NCI-H774 (cell line): ENCODE measurements around the gene NET1.
"Not testable (repeated sequence)": the region's sequence is repeated elsewhere in the genome, so short reads cannot be mapped to it uniquely, and the experiment has no call there.

Source experiments
- DNase-seq: peaks from one replicate; lab custom pipeline; 2025; lab: John Stamatoyannopoulos, UW

The NET1 gene, protein sequence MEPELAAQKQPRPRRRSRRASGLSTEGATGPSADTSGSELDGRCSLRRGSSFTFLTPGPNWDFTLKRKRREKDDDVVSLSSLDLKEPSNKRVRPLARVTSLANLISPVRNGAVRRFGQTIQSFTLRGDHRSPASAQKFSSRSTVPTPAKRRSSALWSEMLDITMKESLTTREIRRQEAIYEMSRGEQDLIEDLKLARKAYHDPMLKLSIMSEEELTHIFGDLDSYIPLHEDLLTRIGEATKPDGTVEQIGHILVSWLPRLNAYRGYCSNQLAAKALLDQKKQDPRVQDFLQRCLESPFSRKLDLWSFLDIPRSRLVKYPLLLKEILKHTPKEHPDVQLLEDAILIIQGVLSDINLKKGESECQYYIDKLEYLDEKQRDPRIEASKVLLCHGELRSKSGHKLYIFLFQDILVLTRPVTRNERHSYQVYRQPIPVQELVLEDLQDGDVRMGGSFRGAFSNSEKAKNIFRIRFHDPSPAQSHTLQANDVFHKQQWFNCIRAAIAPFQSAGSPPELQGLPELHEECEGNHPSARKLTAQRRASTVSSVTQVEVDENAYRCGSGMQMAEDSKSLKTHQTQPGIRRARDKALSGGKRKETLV

GRCh38 chr10:5412277-5412941 lies at the start of gene NET1:
NET1 (plus strand) TSS chr10:5412557; CDS start chr10:5412693, 136 bp downstream.
- DNase-seq, result peak; percentile 84

- no peak for DNase-seq
These were observed 49.5 kb upstream of the NET1 start for GRCh38 chr10:5362873-5363272.

GRCh38 chr10:5364374-5364773 lies 48.0 kb upstream of the NET1 start:
- no peak for DNase-seq

DNA sequence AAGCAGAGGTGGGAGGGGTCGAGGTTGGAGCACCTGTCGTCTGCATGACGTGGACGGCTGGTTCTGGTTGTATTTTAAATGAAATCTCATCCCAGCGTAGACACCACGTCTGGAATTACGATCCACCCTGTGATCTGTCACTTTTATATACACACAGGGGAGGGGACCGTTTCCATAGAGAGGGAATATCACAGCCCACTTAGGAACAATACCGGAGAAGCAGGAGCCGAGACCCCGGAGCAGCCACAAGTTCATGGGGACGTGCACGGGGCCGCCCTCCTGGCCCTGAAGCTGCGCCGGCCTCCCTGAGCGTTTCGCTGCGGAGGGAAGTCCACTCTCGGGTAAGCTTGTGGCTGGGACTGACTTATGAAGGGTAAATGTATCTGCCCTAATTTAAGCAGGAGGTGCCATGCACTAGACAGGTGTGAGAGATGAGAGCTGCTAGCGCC lies 47.4 kb upstream of the NET1 start, which contains the start of gene UCN3:
Gene UCN3 (plus strand): TSS at position 77 of the 449 bp plus-strand sequence. CDS start 8,755 bp downstream, outside the sequence.
- DNase-seq, result no peak

DNA sequence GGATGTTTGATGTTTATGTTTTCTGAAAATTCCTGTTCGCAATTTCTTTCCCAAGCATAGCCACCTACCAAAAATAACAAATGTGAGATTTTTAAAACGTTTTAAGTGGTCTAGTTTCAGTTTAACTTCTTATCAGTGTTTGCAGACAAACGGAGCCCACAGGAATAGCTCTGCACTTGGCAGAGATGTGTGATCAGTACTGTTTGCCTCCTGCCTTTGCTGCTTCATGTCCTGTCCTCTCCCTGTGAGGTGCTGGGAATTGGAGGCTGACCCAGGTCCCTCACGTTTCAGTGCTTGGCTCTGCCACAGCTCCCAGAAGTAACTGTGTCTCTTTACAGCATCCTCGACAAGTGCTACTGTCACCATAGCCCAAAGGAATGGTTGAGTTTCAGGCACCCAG lies 46.4 kb upstream of the NET1 start:
- no peak for DNase-seq

- DNase-seq, result no peak
These were observed 42.8 kb upstream of the NET1 start for GRCh38 chr10:5369362-5370158.

DNA sequence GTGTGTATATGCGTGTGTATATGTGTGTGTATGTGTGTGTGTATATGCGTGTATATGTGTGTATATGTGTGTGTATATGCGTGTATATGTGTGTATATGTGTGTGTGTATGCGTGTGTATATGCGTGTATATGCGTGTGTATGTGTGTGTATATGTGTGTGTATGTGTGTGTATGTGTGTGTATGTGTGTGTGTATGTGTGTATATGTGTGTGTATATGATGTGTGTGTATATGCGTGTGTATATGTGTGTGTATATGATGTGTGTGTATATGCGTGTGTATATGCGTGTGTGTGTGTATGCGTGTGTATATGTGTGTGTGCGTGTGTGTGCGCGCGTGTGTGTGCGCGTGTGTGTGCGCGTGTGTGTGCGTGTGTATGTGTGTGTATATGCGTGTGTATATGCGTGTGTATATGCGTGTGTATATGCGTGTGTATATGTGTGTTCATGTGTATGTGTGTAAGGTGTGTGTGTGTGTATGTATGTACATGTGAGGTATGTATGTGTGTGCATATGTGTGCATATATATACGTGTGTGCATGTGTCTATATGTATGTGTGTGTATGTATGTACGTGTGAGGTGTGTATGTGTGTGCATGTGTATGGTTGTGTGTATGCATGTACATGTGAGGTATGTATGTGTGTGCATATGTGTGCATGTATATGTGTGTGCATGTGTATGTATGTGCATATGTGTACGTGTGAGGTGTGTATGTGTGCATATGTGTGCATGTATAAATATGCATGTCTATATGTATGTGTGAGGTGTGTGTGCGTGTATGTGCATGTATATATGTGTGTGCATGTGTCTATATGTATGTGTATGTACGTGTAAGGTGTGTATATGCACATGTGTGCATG lies 41.6 kb upstream of the NET1 start:
- no peak for DNase-seq

GRCh38 chr10:5373307-5373706 lies 39.0 kb upstream of the NET1 start:
- DNase-seq, result no peak

DNA sequence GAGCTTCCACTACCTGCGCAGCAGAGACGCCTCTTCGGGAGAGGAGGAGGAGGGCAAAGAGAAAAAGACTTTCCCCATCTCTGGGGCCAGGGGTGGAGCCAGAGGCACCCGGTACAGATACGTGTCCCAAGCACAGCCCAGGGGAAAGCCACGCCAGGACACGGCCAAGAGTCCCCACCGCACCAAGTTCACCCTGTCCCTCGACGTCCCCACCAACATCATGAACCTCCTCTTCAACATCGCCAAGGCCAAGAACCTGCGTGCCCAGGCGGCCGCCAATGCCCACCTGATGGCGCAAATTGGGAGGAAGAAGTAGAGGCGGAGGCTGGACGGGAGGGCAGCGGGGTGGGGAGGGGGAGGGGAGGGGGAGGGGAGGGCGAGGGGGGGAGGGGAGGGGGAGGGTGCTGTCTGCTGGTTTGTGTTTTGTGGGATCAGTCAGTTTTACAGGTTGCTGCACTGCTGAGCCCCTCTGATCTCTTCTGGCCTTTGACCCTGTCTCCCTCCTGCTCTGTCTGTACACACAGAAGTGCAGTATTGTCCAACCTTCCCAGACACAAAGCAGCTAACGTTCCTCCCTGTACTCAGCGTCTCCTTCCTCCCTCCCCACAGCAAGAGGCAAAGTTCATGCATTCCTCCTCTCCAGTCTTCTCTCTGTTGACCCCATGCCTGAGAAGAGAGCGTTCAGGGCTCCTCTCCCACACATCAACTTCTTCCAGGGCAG lies 38.3 kb upstream of the NET1 start:
- no peak for DNase-seq

GRCh38 chr10:5376450-5376849 lies 35.9 kb upstream of the NET1 start:
- no peak for DNase-seq

GRCh38 chr10:5379202-5379601 lies 33.2 kb upstream of the NET1 start:
- DNase-seq, result not testable (repeated sequence)

- not testable (repeated sequence) for DNase-seq
These were observed 32.0 kb upstream of the NET1 start for GRCh38 chr10:5380395-5380794.

DNA sequence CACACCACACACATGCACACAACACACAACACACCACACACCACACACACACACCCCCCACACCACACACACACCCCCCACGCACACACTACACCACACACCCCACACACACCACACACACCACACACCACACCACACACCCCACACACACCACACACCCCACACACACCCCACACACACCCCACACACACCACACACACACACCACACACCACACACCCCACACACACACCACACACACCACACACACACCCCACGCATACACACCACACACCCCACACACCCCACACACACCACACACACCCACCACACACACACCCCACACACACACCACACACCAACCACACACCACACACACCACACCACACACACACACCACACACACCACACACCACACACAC lies 31.2 kb upstream of the NET1 start:
- DNase-seq, result no peak

DNA sequence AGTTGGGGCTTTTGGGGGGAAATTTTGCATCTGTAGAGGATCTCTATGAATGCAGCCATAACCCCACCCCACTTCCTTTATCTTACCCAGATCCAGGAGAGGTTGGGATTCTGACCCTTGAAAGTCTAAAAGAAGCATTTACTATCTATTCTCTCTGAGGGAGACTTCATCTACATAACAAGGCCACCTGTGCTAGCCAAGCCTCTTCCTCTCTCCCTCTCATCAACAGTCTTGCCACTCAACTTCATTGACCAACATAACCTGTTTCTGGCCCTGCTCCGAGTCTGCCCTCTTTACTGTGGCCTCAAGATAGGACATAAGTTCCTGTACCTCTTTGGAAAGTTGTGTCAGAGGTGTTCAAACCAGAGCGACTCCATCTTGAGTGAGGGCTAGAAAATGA lies 27.1 kb upstream of the NET1 start:
- no peak for DNase-seq

DNA sequence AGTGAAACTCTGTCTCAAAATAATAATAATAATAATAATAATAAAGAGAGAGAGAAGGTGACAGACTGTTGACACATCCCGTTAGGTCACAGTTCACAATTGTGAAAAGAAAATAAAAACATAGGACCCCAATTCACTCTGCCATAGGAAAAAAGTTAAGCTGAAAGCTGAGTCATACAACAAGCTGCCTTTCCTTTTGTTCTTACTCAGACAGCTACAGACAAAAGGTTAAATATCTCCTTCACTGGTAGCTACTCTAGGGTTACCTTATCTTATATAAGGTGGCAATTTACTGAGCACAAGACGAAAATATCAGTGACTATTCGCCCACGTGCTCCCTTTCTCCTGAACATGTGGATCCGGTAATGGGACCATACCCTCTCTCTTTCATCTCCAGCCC lies 25.2 kb upstream of the NET1 start:
- DNase-seq, result no peak

DNA sequence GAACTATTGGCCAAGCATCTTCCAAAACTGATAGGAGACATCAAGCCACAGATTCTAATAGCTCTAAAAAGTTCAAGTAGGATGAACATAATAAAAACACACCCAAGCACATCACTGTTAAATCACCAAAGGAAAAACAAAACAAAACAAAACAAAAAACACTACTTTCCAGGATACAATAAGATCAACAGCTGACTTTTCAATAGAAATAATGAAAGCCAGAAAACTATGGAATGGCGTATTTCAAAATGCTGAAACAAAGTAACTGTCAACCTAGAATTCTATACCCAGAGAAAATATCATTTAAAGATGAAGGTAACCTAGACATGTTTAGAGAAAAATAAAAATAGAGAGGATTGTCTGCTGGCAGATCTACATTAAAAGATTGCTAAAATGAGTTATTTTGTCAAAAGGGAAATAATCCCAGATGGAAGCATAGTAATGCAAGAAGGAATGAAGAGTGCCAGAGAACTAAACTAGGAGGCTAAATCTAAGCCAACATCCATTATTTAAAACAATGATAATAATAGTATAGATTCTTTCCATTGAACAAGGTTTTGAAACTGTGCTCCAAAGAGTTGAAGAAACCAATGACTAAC lies 21.7 kb upstream of the NET1 start:
- DNase-seq, result no peak

GRCh38 chr10:5391790-5392189 lies 20.6 kb upstream of the NET1 start:
- no peak for DNase-seq

- no peak for DNase-seq
These were observed 18.8 kb upstream of the NET1 start for GRCh38 chr10:5393529-5393928.

GRCh38 chr10:5395168-5395567 lies 17.2 kb upstream of the NET1 start:
- no peak for DNase-seq
